Spleen (tissue), 11 donors: ENCODE measurements around the gene SRCIN1. TPM values are rescaled to one million over a fixed set of nuclear protein-coding genes. Genes with fewer than 3 reads are reported as not detected.
"Not testable (repeated sequence)": the region's sequence is repeated elsewhere in the genome, so short reads cannot be mapped to it uniquely, and the experiment has no call there.

Source experiments
- DNase-seq: peaks from one replicate; pipeline ENCODE4 v3.0.0-alpha.2; 2020
- H3K27ac ChIP-seq, 8 donors: fragments of 200-600 bp; sonication (generic) in 7 of 8; 1 replicate in 4 of 8; 2 replicates in 4 of 8; pipeline versions ENCODE4 v1.5.0 to v1.8.0; 2016 to 2021; ENCODE audit warnings: inconsistent platforms in 4 of 8, mild to moderate bottlenecking in 4 of 8, moderate library complexity in 1 of 8
- H3K27me3 ChIP-seq, 7 donors: fragments of 200-600 bp; sonication (generic) in 6 of 7; replicated peaks in 1 of 7; 1 replicate in 4 of 7; 2 replicates in 3 of 7; pipeline versions ENCODE4 v1.5.0 to v1.8.0; 2016 to 2021; ENCODE audit warnings: inconsistent platforms in 3 of 7, mild to moderate bottlenecking in 1 of 7
- H3K36me3 ChIP-seq, 6 donors: fragments of 200-600 bp; sonication (generic) in 5 of 6; 1 replicate in 4 of 6; 2 replicates in 2 of 6; pipeline versions ENCODE4 v1.5.0 to v1.8.0; 2016 to 2021; ENCODE audit warnings: inconsistent platforms in 2 of 6
- H3K4me1 ChIP-seq, 6 donors: fragments of 200-600 bp; sonication (generic) in 5 of 6; 1 replicate in 3 of 6; 2 replicates in 3 of 6; pipeline versions ENCODE4 v1.5.0 to v1.8.0; 2016 to 2021; ENCODE audit warnings: inconsistent platforms in 3 of 6
- H3K4me3 ChIP-seq, 8 donors: fragments of 200-600 bp; sonication (generic) in 7 of 8; 1 replicate in 4 of 8; 2 replicates in 4 of 8; pipeline versions ENCODE4 v1.5.0 to v1.8.0; 2016 to 2021; ENCODE audit warnings: inconsistent platforms in 4 of 8, mild to moderate bottlenecking in 4 of 8, moderate library complexity in 2 of 8
- H3K9me3 ChIP-seq, 8 donors: fragments of 200-600 bp; sonication (generic) in 7 of 8; 1 replicate in 4 of 8; 2 replicates in 4 of 8; pipeline versions ENCODE4 v1.5.0 to v1.8.0; 2016 to 2021; ENCODE audit warnings: inconsistent platforms in 4 of 8
- POLR2A ChIP-seq, 3 donors: fragments of 450-650 bp; IDR thresholded peaks; one replicate each; pipeline ENCODE4 v1.5.1; 2017; ENCODE audit warnings: antibody characterized with exemption in 3 of 3, mild to moderate bottlenecking in 1 of 3
- POLR2AphosphoS5 ChIP-seq, 3 donors: sonication (generic); formaldehyde crosslinking; IDR thresholded peaks; one replicate each; pipeline ENCODE4 v1.5.1; 2017; ENCODE audit warnings: antibody characterized with exemption in 3 of 3
- WGBS, 5 donors: extraction: QIAGEN DNeasy Blood & Tissue Kit in 3 of 5; methylation state at CpG; one replicate each; pipeline versions ENCODE4 v1.1.5 to v1.1.7; 2013 to 2018; 5-methylcytosine and 5-hydroxymethylcytosine counted together
- intact Hi-C: fragments of 100-400 bp; cut with DNase I; formaldehyde crosslinking; loops from one replicate; pipeline ENCODE4 v1.15.0; 2023; ENCODE audit warnings: low total_unique reads
- polyA plus RNA-seq, 3 donors: library from polyadenylated mRNA; stranded (reverse); fragments of 200-250 nt; gene quantifications; one replicate each; pipeline ENCODE4 v1.2.1, GENCODE V29; 2013
- total RNA-seq, 7 donors: library from RNA; depleted of rRNA in 3 of 7; stranded (reverse); fragments of >200 nt in 3 of 7; fragmentation: NEBNext Ultra II Directional in 4 of 7; extraction: Animal tissue kit (Norgen Biotek cat#: 25700) in 4 of 7; gene quantifications; one replicate each; pipeline versions ENCODE4 v1.1.0 to v1.2.1, GENCODE V29; 2016 to 2021
- TF ChIP-seq, protein P1 (sequence below), 11 experiments: fragments of 200-600 bp in 7 of 11; fragments of 450-650 bp in 4 of 11; sonication (generic) in 4 of 11; IDR thresholded peaks in 8 of 11; conservative IDR thresholded peaks in 3 of 11; 1 replicate in 7 of 11; 2 replicates in 4 of 11; pipeline versions ENCODE4 v1.4.0 to v1.8.0; 2016 to 2021; ENCODE audit warnings: antibody characterized with exemption in 11 of 11, inconsistent platforms in 4 of 11, mild to moderate bottlenecking in 1 of 11
- donor health status: healthy with polysubstance abuse.
- donor health status: DM: no; HTN: no; CAD: no; lungs with moderate emphysema.
- donor health status: DM: no; HTN: no; CAD: no.
- donor health status: Bipolar disorder and iron deficiency.
- donor health status: healthy.
- donor health status: DM: no; HTN: no; CAD: no.
- donor health status: DM: yes; HTN: yes; CAD: no.

The SRCIN1 gene
- total and polyA plus RNA-seq, 10 donors: 0.32 to 3.5 (median 1.5) TPM

- intact Hi-C loops: loop anchor here (10.0 kb wide), 1 partner anchor 173 kb away; no protein-coding TSS in a partner anchor
- WGBS, 5 donors: 71 to 86% (median 84%) methylated on average over 6 to 19 of the region's 19 CpGs
- not testable (repeated sequence) for H3K4me3 ChIP-seq, H3K4me1 ChIP-seq, H3K27me3 ChIP-seq, H3K27ac ChIP-seq, DNase-seq, H3K9me3 ChIP-seq
- TF ChIP-seq, protein P1, sequence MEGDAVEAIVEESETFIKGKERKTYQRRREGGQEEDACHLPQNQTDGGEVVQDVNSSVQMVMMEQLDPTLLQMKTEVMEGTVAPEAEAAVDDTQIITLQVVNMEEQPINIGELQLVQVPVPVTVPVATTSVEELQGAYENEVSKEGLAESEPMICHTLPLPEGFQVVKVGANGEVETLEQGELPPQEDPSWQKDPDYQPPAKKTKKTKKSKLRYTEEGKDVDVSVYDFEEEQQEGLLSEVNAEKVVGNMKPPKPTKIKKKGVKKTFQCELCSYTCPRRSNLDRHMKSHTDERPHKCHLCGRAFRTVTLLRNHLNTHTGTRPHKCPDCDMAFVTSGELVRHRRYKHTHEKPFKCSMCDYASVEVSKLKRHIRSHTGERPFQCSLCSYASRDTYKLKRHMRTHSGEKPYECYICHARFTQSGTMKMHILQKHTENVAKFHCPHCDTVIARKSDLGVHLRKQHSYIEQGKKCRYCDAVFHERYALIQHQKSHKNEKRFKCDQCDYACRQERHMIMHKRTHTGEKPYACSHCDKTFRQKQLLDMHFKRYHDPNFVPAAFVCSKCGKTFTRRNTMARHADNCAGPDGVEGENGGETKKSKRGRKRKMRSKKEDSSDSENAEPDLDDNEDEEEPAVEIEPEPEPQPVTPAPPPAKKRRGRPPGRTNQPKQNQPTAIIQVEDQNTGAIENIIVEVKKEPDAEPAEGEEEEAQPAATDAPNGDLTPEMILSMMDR (IDR thresholded peaks at IDR 0.05 in 8 of 11, conservative IDR thresholded peaks at IDR 0.05 in 3 of 11): peak in 1 of 11 experiments; percentile 29
- peak in 1 of 3 donors; percentile 21 for TF ChIP-seq POLR2AphosphoS5 (IDR thresholded peaks at IDR 0.05)
- peaks cover 0 to 92% (median 27%) of the 10 kb centered on the region in 6 donors for H3K36me3 ChIP-seq
Observed at GRCh38 chr17:38491346-38492066, 114.2 kb downstream of the SRCIN1 start.

DNA sequence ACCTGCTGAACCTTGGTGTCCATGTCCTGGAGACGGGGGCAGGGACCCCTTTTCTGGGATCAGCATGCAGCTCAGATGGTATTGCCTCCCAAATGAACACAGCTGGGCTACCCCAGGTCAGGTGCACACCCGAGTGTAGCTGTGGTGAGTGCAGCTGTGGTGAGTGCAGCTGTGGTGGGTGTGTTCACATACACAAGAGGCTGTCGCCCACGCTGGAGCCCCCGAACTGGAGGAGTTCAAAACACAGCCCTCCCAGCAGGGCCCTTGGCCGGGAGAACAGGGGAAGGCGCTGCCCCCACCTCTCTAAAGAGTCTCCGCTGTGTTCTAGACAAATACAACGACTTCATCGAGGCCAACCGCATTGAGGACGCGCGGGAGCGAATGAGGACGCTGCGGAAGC lies 116.0 kb downstream of the SRCIN1 start:
- H3K27ac ChIP-seq, DNase-seq, H3K9me3 ChIP-seq, H3K27me3 ChIP-seq, H3K4me3 ChIP-seq: not testable (repeated sequence)
- 68 to 85% (median 83%) methylated on average over 17 of the region's 17 CpGs for WGBS, 5 donors
- intact Hi-C loops: loop anchor here (10.0 kb wide), 2 partner anchors 65 to 175 kb away; partner anchors contain the start of gene ARHGAP23
- H3K4me1 ChIP-seq: peaks cover 0 to 15% (median 11%) of the 10 kb centered on the region in 6 donors
- H3K36me3 ChIP-seq: peaks cover 0 to 84% (median 22%) of the 10 kb centered on the region in 6 donors

DNA sequence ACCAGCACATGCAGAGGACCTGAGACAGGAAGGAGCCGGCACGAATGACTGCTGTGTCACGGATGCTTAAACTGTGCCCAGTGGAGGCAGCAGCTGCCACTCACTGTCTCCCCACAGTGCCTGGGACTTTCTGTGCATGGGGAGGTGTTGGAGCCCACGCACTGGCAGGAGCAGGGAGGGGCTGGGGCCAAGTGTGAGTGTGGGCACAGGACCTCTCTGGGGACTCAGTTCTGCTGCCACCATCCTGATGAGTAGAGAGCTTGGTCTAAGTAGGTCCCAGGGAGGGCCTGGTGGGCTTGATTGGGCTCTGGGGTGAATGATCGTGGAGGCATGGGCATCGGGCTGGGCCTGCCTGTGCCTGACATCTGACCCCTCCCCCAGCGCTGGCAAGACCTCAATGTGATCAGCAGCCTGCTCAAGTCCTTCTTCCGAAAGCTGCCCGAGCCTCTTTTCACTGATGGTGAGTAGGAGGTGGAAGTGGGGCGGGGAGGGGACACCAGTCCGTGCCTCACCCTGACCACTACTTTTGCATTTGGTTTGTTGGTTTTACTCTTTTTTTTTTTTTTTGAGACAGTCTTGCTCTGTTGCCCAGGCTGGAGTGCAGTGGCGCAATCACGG lies 120.0 kb downstream of the SRCIN1 start:
- intact Hi-C loops: loop anchor here (10.0 kb wide), 1 partner anchor 61 kb away; the partner anchor contains the start of gene ARHGAP23

DNA sequence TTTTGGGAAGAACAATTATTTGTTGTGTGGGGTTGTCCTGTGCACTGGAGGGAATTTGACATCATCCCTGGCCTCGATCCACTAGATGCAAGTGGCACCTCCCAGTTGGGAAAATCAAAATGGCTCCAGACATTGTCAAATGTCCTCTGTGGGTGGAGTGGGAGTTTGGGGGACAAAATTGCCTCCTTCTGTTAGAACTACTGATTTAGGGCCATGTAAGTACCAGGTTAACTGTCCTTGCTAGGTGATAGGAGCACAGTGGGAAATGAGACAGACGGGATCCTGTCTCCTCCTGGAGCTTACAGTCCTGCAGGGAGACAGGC lies 120.6 kb downstream of the SRCIN1 start:
- WGBS, 5 donors: 38 to 48% (median 44%) methylated on average over 2 of the region's 2 CpGs
- no peaks in the 10 kb centered on the region for H3K9me3 ChIP-seq
- H3K27me3 ChIP-seq: no peaks in the 10 kb centered on the region
- peak overlapping the region in 5 of 8 donors; percentile 15 to 70 (median 58) for H3K27ac ChIP-seq
- intact Hi-C loops: loop anchor here (10.0 kb wide), 1 partner anchor 60 kb away; the partner anchor contains the start of gene ARHGAP23
- no peak overlapping the region for H3K4me3 ChIP-seq
- peaks cover 0 to 74% (median 8%) of the 10 kb centered on the region in 6 donors for H3K36me3 ChIP-seq
- TF ChIP-seq POLR2AphosphoS5 (IDR thresholded peaks at IDR 0.05): no peak
- no peak for TF ChIP-seq POLR2A (IDR thresholded peaks at IDR 0.05)
- TF ChIP-seq, protein P1 (IDR thresholded peaks at IDR 0.05 in 8 of 11, conservative IDR thresholded peaks at IDR 0.05 in 3 of 11): peak in 5 of 11 experiments; percentile 1 to 27 (median 8)
- H3K4me1 ChIP-seq: peaks cover 0 to 31% (median 16%) of the 10 kb centered on the region in 6 donors
- DNase-seq: no peak

More for the DNA sequence above, 120.0 kb downstream of the SRCIN1 start:
- Histone ChIP-seq H3K4me1 (peaks cover 0 to 31% (median 16%) of the 10 kb centered on the region in 6 donors), H3K27ac (peak overlapping the region in 5 of 8 donors; percentile 28 to 70 (median 58)), H3K36me3 (peaks cover 0 to 74% (median 12%) of the 10 kb centered on the region in 6 donors)
- WGBS, 5 donors: 62 to 71% (median 69%) methylated on average over 11 to 13 of the region's 13 CpGs
- not testable (repeated sequence) for H3K27me3 ChIP-seq, H3K9me3 ChIP-seq, H3K4me3 ChIP-seq
- DNase-seq: peak; percentile 84
- peak; percentile 21 to 64 (median 46) for TF ChIP-seq POLR2AphosphoS5 (IDR thresholded peaks at IDR 0.05)
